ENCODE data around the gene HECTD2.
"Not testable (repeated sequence)": the region's sequence is repeated elsewhere in the genome, so short reads cannot be mapped to it uniquely, and the experiment has no call there.

The HECTD2 gene

DNA sequence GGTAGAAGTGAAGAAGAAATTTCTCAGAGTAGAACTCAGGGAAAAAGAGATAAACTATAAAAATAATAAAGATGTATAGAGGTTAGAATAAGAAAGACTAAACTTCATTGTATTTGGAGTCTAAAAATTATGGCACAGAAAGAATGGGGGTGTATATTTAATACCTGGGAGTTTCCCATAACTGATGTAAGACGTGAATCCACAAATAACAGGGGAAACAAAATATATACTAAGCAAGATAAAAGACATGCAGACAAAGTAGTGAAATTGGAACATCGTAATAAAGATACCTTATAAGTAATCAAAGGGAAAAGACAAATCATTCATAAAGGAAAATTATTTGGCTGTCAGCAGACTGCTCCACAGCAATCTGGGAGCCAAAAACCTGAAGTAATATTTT, 62.8 kb downstream of the HECTD2 start:
- DNase-seq (ENCODE audit: low spot score) = no peak

GRCh38 chr10:91474009-91474408, 63.9 kb downstream of the HECTD2 start:
- DNase-seq (ENCODE audit: low spot score) = no peak

- no peak for DNase-seq (ENCODE audit: low spot score)
Measured at GRCh38 chr10:91477236-91477635, 67.1 kb downstream of the HECTD2 start.

DNA sequence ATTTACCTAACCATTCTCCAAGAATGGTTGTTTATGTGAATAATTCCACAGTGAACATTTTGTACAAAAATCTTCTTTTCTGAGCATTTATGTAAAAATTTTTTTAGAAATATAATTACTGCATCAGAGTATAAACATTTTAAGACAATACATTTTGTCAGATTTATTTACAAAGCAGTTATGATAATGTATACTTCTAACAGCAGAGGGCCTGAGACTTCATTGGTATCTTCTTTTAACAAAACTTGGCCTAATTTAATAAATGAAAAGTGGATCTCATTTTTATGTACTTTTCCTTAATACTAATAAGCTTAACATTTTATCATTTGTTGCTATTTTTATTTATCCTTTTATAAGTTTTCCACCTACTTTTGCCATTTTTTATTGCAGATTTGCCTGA, 69.4 kb downstream of the HECTD2 start:
- DNase-seq (ENCODE audit: low spot score) = no peak

- DNase-seq (ENCODE audit: low spot score) = no peak
Measured at GRCh38 chr10:91487911-91488582, 77.9 kb downstream of the HECTD2 start.

- DNase-seq (ENCODE audit: low spot score) = no peak
Measured at GRCh38 chr10:91493313-91493712, 83.2 kb downstream of the HECTD2 start.

GRCh38 chr10:91495402-91495801, 85.3 kb downstream of the HECTD2 start:
- DNase-seq (ENCODE audit: low spot score) = no peak

DNA sequence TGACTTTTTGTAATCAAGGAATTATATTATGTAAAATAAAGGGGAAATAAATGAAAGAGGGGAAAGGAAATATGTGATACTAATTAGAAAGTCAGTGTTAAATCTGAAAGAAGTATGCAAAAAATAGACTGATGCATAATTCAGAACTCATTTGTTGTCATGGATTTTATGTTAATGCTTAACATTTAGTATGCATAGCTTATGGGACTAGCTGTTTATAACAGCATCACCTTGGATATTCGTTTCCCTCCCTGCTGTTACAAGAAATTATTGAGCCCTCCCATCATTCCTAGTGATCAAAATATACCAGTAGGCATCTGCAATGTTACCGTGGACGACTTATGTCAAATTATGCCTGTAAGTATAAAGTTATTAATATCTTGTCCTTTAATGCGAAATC, 85.9 kb downstream of the HECTD2 start:
- DNase-seq (ENCODE audit: low spot score) = no peak

DNA sequence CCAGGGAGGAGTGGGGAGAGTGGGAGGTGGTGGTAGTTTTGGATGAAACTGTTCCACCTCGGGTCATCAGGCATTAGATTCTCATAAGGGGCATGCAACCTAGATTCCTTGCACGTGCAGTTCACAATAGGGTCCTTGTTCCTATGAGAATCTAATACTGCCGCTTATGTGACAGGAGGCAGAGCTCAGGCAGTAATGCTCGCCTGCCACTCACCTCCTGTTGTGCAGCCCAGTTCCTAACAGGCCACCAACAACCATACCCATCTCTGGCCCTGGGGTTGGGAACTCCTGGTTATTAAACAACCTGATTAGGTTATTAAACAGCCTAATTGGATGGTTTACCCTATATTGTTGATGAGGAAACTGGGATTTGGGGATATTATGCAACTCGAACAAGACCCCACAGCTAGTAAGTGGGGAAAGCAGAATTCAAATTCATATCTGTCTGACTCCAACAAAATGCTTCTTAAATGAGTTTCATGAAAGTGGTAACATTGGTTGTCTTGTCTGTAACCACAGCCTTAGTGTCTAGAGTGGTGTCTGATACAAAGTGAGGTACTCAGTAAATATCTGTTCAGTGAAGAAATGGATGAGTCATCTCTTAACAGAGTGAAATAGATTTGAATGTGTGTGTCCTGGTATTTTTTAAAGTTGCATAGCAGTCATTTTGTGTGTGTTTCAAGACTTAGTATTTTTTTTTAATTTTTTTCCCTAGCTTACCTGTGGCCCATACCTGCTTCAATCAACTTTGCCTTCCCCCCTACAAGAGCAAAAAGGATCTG, 101.6 kb downstream of the HECTD2 start:
- DNase-seq (ENCODE audit: low spot score) = no peak

GRCh38 chr10:91512458-91512857, 102.3 kb downstream of the HECTD2 start:
- no peak for DNase-seq (ENCODE audit: low spot score)

DNA sequence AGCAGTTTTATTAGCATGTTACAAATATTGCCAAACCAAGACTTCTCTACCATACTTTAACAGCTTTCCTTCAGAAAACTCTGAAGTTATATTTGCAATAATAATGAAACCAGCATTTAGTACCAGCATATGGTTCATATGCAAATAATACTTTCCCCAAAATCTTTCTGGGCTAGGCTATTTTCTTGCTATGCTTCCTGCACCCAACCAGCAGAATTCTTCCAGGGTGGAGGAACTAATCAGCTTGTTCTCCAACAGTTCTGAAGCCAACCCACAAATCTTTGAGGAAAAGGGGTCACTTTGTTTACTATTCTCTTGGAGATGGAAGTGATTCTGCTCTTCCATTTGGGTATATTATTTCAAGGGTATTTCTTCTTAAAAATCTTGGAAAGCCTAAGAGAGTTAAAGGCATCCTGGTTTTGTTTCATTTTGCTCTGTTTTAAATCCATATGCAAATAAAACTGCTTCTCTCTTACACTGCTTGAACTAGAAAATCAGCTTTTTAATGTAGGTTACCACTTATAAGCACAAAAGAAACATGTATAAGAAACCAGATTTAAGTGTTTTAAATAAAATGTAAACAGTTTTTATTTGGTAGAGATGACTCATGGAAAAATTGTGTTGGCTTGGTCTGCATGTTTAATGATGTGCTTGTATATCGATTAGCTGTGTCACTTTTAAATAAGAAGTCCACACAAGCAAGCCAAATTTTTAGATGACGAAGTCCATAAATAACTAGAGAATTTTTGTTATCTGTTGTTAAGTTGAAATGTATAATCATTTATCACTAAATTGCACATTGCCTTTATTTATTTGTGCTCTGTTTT, 103.7 kb downstream of the HECTD2 start:
- no peak for DNase-seq (ENCODE audit: low spot score)

- no peak for DNase-seq (ENCODE audit: low spot score)
Measured at GRCh38 chr10:91514787-91515186, 104.6 kb downstream of the HECTD2 start.

- no peak for DNase-seq (ENCODE audit: low spot score)
Measured at GRCh38 chr10:91517394-91517793, 107.2 kb downstream of the HECTD2 start.

DNA sequence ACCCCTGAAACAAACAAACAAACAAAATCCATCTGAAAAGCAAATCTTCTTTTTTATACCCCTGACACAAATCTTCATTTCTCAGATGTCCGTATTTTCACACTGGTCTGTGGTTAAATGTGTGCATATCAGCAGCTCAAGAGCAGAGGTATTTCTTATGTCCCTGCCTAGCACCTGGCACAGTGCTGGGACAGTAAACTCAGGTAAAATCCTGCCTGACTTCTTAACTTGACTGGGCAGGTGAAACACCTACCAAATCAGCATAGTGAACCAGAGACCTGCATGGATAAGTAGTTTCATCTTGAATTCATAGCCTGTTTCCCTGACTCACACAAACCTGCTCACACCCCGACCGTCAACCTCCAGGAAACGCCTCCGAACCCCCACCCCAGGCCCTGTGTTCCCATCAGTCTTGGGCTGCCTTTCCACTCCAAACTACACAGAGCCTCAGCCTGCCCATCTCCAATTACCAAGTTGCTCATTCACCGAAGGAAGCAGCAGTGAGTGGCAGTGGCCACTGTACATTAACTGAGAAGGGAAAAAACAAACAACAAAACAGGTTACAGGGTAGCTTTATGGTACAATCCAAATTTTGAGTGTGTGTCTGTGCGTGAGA, 109.9 kb downstream of the HECTD2 start:
- DNase-seq (ENCODE audit: low spot score) = no peak

- no peak for DNase-seq (ENCODE audit: low spot score)
Measured at GRCh38 chr10:91520661-91521060, 110.5 kb downstream of the HECTD2 start.

DNA sequence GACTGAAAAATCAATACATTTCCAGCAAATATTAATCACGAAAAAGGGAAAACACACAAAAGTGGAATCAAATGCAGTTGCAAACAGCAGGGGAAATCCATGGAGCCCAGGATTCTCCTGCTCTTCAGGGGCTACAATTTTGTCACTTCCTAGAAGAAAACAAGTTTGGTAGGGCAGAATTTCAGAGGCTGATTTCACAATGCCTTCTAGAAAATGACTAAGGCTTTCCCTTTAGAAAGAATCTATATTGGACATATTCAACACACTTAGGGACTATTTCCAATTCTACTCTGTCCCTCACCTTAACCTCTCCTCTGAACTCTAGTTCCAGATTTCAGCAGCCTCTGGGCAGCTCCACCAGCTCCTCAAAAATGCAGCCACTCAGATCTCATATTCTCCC, 111.3 kb downstream of the HECTD2 start:
- no peak for DNase-seq (ENCODE audit: low spot score)

DNA sequence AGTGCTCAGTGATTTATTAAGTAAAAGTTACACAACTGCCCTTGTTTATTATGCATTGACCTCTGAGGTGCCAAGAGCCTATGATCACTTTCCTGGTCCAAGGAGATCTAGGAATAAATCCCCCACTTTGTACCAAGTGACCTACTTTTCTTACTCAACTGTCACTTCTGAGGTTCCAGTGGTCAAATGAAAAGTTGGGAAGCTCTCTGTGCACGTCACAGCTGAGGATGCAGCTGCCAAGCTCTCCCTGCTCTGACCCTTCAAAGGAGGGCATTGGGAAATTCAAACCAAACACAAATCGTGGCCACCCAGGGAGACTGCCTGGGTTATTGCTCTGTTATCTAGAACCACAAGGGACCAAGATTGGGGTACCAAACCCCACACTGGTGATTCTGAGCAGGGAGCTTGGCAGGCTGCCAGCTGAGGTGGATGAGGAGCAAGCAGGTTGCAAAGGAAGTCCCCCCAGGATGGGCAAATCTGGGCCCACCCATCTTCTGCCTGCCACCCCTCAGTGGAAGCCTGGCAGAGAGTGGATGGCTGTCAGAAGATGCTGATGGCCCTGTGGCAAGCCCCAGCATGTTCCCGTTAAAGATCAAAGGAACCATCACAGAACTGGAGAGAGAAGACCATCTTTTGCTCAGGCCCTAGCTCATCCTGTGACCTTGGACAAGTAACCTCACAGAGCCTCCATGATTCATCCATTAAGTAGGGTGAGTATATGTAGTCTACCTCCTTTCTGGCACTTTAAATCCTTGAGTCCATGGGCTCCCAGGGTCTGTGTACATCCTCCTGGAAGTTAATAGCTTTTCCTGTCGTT, 116.0 kb downstream of the HECTD2 start:
- DNase-seq (ENCODE audit: low spot score) = no peak

DNA sequence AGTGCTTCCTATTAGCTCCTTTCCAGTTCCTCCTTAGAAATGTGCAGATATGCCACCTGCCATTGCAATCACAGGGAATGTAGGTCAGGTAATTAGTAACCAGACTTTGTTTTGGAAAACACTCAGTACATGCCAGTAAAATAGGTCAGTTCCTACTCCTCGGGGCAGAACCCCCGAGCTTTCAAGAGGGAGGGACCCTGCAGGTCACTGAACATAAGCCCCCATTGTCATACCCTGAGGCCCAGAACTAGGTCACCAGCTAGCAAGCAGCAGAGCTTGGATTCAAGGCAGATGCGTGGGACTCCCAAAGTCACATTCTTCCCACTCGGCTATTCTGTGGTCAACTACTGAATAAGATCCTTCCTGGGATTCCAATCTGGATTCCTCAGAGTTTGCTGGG, 117.9 kb downstream of the HECTD2 start:
- DNase-seq (ENCODE audit: low spot score) = no peak

DNA sequence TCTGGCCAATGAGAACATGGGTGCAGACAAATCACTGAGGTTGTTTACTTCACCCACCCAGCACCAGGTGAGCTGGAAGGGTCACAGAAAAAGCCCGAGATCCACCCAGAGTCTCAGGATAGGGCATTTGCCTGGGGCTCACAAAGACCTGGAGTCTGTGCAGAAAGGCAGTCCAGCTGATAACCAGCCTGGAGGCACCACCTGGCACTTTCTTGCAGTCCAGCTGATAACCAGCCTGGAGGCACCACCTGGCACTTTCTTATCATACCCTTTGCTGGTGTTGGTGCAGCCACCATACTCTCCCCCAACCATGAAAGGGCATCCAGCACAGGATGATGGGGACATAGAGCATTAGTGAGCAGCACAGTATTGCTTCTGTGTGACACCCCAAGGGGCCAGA, 118.6 kb downstream of the HECTD2 start:
- DNase-seq (ENCODE audit: low spot score) = no peak

DNA sequence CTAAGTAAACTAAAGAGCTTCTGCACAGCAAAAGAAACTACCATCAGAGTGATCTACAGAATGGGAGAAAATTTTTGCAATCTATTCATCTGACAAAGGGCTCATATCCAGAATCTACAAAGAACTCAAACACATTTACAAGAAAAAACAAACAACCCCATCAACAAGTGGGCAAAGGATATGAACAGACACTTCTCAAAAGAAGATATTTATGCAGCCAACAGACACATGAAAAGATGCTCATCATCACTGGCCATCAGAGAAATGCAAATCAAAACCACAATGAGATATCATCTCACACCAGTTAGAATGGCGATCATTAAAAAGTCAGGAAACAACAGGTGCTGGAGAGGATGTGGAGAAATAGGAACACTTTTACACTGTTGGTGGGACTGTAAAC, 124.6 kb downstream of the HECTD2 start:
- DNase-seq (ENCODE audit: low spot score) = not testable (repeated sequence)

DNA sequence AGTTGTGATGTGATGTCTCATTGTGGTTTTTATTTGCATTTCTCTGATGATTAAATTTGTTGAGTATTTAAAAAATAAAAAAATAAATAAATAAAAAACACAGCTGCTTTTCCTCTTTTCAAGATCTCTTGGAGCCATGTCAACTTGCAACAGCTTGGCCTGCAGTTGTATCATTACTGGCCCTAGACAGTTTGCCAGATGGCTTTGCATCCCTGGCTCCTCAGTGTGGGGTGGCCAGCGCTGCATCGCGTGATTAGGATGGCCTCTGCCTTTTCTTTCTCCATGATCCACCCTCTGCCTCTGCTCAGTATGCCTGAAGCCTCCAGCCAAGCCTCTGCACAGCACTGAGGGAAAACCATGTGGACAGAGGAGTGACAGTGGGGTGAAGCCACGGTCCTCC, 126.0 kb downstream of the HECTD2 start:
- DNase-seq (ENCODE audit: low spot score) = no peak

DNA sequence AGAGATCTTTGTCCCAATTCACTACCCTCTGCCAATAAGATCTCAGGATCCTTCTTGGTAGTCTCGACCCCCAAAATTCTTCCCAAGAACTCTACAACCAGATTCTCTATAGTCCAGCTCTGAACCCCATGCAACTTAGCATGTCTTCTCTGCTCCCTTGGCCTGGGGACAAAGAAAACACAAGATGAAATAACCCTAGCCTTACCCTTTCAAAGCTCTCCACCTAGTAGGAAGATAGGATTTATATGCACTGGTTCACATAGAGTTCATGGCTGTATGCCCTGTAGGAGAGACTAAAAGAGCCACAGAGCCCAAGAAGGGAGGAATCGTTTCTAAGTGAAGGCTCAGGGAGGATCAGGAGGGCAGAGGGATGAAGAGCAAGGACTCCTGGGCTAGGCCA, 126.6 kb downstream of the HECTD2 start:
- no peak for DNase-seq (ENCODE audit: low spot score)
